GM23248 (cell line): Measurements from ENCODE around the gene EGFL7.

ENCODE experiments used
- EZH2 ChIP-seq: fragments of 200-600 bp; sonication (generic); IDR thresholded peaks from 2 replicates; pipeline ENCODE4 v1.6.1; 2018; ENCODE audit warnings: antibody characterized with exemption, mild to moderate bottlenecking; ENCODE audit not compliant: insufficient read depth, poor library complexity, severe bottlenecking
- EZH2phosphoT487 ChIP-seq: fragments of 200-600 bp; sonication (generic); IDR thresholded peaks from 2 replicates; pipeline ENCODE4 v1.6.1; 2018; ENCODE audit warnings: antibody characterized with exemption, moderate library complexity, mild to moderate bottlenecking, low read depth; ENCODE audit not compliant: insufficient read depth

GRCh38 chr9:136626066-136626725 is 36.5 kb upstream of the EGFL7 start:
- TF ChIP-seq EZH2 (no peak), EZH2phosphoT487 (no peak)
